Neural cell (in vitro differentiated cells): Measurements from ENCODE around the gene LETMD1. TPM values are rescaled to one million over a fixed set of nuclear protein-coding genes. Genes with fewer than 3 reads are reported as not detected.

ENCODE experiments used
- H2AFZ ChIP-seq: fragments of 200-600, 300-800 bp; sonication (generic), shearing (Covaris generic); 2 replicates; pipeline ENCODE4 v1.6.0; 2014; ENCODE audit warnings: low read depth, mild to moderate bottlenecking, antibody characterized with exemption, low read length, moderate library complexity
- H3F3A ChIP-seq: fragments of 200-600 bp; shearing (Covaris generic); 2 replicates; pipeline ENCODE4 v1.6.1; 2016; ENCODE audit warnings: mild to moderate bottlenecking, moderate library complexity, mixed read lengths, antibody characterized with exemption, low read length; ENCODE audit not compliant: insufficient read depth, poor library complexity, severe bottlenecking
- H3K27ac ChIP-seq: fragments of 200-600, 300-800 bp; sonication (generic), shearing (Covaris generic); 2 replicates; pipeline ENCODE4 v1.5.1; 2014; ENCODE audit warnings: mild to moderate bottlenecking, low read length, moderate library complexity
- H3K27me3 ChIP-seq: fragments of 300-800, 200-600 bp; sonication (generic), shearing (Covaris generic); 2 replicates; pipeline ENCODE4 v1.6.0; 2014; ENCODE audit warnings: mild to moderate bottlenecking, low read depth, low read length, moderate library complexity; ENCODE audit not compliant: insufficient read depth
- H3K36me3 ChIP-seq: fragments of 300-800, 200-600 bp; sonication (generic), shearing (Covaris generic); 2 replicates; pipeline ENCODE4 v1.5.1; 2014; ENCODE audit warnings: mild to moderate bottlenecking, antibody characterized with exemption, low read length, moderate library complexity; ENCODE audit not compliant: insufficient read depth
- H3K4me2 ChIP-seq: fragments of 300-800, 200-600 bp; sonication (generic), shearing (Covaris generic); 2 replicates; pipeline ENCODE4 v1.6.0; 2014; ENCODE audit warnings: mild to moderate bottlenecking, low read length
- H3K4me3 ChIP-seq: fragments of 300-800, 200-600 bp; sonication (generic), shearing (Covaris generic); 2 replicates; pipeline ENCODE4 v1.5.1; 2014; ENCODE audit warnings: mild to moderate bottlenecking, low read length, moderate library complexity
- H3K79me2 ChIP-seq: fragments of 200-600 bp; shearing (Covaris generic); replicated peaks from 2 replicates; pipeline ENCODE4 v1.6.0; 2014; ENCODE audit warnings: mild to moderate bottlenecking, low read length, moderate library complexity; ENCODE audit not compliant: insufficient read depth
- H3K9ac ChIP-seq: fragments of 300-800, 200-600 bp; sonication (generic), shearing (Covaris generic); 2 replicates; pipeline ENCODE4 v1.6.1; 2016; ENCODE audit warnings: mild to moderate bottlenecking, low read length, mixed read lengths
- H3K9me2 ChIP-seq: fragments of 200-600 bp; shearing (Covaris generic); 2 replicates; pipeline ENCODE4 v1.6.1; 2016; ENCODE audit warnings: mild to moderate bottlenecking, low read length, mixed read lengths; ENCODE audit not compliant: insufficient read depth
- H3K9me3 ChIP-seq: fragments of 200-600, 300-800 bp; sonication (generic), shearing (Covaris generic); 2 replicates; pipeline ENCODE4 v1.6.1; 2016; ENCODE audit warnings: mild to moderate bottlenecking, mixed run types, low read length, moderate library complexity, mixed read lengths
- H4K20me1 ChIP-seq: fragments of 200-600 bp; shearing (Covaris generic); 2 replicates; pipeline ENCODE4 v1.6.1; 2016; ENCODE audit warnings: mild to moderate bottlenecking, mixed run types; ENCODE audit not compliant: insufficient read depth
- CTCF ChIP-seq: fragments of 450-650 bp; IDR thresholded peaks from 2 replicates; pipeline ENCODE4 v1.5.1; 2014; ENCODE audit warnings: antibody characterized with exemption, mild to moderate bottlenecking, moderate library complexity; ENCODE audit not compliant: poor library complexity, severe bottlenecking
- EP300 ChIP-seq: fragments of 450-650 bp; conservative IDR thresholded peaks from 2 replicates; pipeline ENCODE4 v1.6.1; 2014; ENCODE audit warnings: antibody characterized with exemption, mild to moderate bottlenecking, moderate library complexity; ENCODE audit not compliant: poor library complexity, severe bottlenecking
- EZH2 ChIP-seq: fragments of 200-600, 300-800 bp; shearing (Covaris generic), sonication (generic); IDR thresholded peaks from 2 replicates; pipeline ENCODE4 v1.6.1; 2014; ENCODE audit warnings: antibody characterized with exemption, low read length, borderline replicate concordance, mild to moderate bottlenecking; ENCODE audit not compliant: insufficient read depth, poor library complexity, severe bottlenecking
- MXI1 ChIP-seq: fragments of 450-650 bp; conservative IDR thresholded peaks from 2 replicates; pipeline ENCODE4 v1.6.1; 2014; ENCODE audit warnings: antibody characterized with exemption, mild to moderate bottlenecking; ENCODE audit not compliant: poor library complexity, severe bottlenecking
- POLR2AphosphoS5 ChIP-seq: IDR thresholded peaks from 2 replicates; pipeline ENCODE4 v1.6.1; 2012
- RAD21 ChIP-seq: fragments of 450-650 bp; conservative IDR thresholded peaks from 2 replicates; pipeline ENCODE4 v1.6.1; 2014; ENCODE audit warnings: antibody characterized with exemption, mild to moderate bottlenecking, moderate library complexity
- REST ChIP-seq: IDR thresholded peaks from 2 replicates; pipeline ENCODE4 v1.6.1; 2012; ENCODE audit warnings: borderline replicate concordance
- SMC3 ChIP-seq: fragments of 450-650 bp; conservative IDR thresholded peaks from 2 replicates; pipeline ENCODE4 v1.6.1; 2014; ENCODE audit warnings: antibody characterized with exemption, mild to moderate bottlenecking, moderate library complexity; ENCODE audit not compliant: poor library complexity
- TAF1 ChIP-seq: IDR thresholded peaks from 2 replicates; pipeline ENCODE4 v1.6.1; 2012; ENCODE audit warnings: low read depth
- polyA plus RNA-seq: library from polyadenylated mRNA; depleted of rRNA; stranded (reverse); fragments of >200 nt; gene quantifications from 2 replicates; pipeline ENCODE4 v1.2.3, GENCODE V29; 2014

Gene LETMD1
- polyA plus RNA-seq, 1 donor from 2014 or later: 101 TPM

DNA sequence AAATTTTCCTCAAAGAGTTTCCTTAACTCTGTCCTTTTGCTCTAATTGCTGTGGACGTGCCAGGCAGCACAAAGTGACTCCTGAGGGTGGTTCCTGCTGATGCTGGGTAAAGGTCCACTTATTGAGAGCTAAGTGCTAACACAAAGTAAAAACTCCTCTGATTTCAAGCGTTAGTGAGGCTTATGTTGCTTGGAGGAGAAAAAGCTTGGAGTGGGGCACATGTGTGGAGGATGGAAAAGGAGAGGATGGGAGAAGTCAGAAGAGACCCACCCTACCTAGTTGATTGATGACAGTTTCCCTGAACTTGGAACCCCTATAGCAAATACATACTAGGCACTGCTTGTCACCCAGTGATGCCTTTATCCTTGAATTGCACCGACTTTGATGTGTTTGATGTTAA, 11.8 kb upstream of the LETMD1 start:
- no peak overlapping the region for H3K27ac ChIP-seq
- no peaks in the 10 kb centered on the region for H3K36me3 ChIP-seq
- no peak overlapping the region for H2AFZ ChIP-seq
- no peak overlapping the region for H3K4me3 ChIP-seq
- H3K9me3 ChIP-seq: no peaks in the 10 kb centered on the region
- H3K79me2 ChIP-seq: no peaks in the 10 kb centered on the region
- H3K9ac ChIP-seq: no peak overlapping the region
- TF ChIP-seq REST (no peak), EZH2 (no peak), EP300 (no peak)
- H4K20me1 ChIP-seq: no peaks in the 10 kb centered on the region
- H3K27me3 ChIP-seq: no peaks in the 10 kb centered on the region
- no peaks in the 10 kb centered on the region for H3K9me2 ChIP-seq
- H3F3A ChIP-seq: no peaks in the 10 kb centered on the region
- no peak overlapping the region for H3K4me2 ChIP-seq

- H4K20me1 ChIP-seq: no peaks in the 10 kb centered on the region
- H3K9me2 ChIP-seq: no peaks in the 10 kb centered on the region
- no peaks in the 10 kb centered on the region for H3F3A ChIP-seq
- no peaks in the 10 kb centered on the region for H3K27me3 ChIP-seq
- H3K9ac ChIP-seq: peak overlapping the region; percentile 77
- H3K27ac ChIP-seq: peak overlapping the region; percentile 86
- no peaks in the 10 kb centered on the region for H3K36me3 ChIP-seq
- H3K4me2 ChIP-seq: peak overlapping the region; percentile 66
- peak overlapping the region; percentile 71 for H3K4me3 ChIP-seq
- TF ChIP-seq MXI1 (no peak), TAF1 (no peak), CTCF (no peak), POLR2AphosphoS5 (no peak), REST (no peak), RAD21 (no peak), EZH2 (no peak), EP300 (no peak), SMC3 (no peak)
- H3K79me2 ChIP-seq: peaks cover 5% of the 10 kb centered on the region
- peak overlapping the region; percentile 51 for H2AFZ ChIP-seq
- no peaks in the 10 kb centered on the region for H3K9me3 ChIP-seq
Measured at GRCh38 chr12:51048661-51049251, 629 bp downstream of the LETMD1 start.
